Measurements from ENCODE around the gene FAM184A.

FAM184A gene

DNA sequence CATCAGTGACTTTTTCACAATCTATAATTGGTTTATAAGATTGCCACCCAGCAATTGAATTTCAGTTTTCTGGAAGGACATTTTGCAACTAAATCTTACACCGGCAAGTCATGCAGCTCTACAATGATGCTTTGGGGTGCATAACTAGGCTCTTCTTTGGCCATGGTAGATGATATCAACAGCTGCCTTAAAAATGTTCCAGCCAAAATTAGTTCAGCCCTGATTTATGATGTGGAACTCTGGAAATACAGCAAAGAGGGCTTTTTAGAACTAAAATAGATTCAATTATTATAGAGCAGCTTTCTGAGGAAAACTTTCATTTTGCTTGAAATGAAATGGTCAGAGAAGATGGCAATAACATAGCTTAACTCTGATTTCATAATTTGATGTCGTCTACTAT lies 125.1 kb downstream of the FAM184A start:
- DNase-seq, result no peak

DNA sequence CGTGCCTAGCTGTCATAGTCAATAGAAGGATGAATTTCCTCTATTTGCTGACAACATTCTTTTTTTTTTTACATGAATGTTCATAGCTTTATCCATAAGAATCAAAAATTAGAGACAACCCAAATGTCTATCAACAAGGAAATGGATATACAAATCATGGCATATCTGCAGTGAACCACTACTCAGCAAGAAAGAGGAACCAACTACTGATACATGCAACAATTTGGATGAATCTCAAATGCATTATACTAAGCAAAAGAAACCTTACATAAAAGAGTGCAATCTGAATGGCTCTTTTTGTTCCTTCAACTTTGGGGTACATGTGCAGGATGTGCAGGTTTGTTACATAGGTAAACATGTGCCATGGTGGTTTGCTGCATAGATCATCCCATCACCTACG lies 125.8 kb downstream of the FAM184A start:
- no peak for DNase-seq

DNA sequence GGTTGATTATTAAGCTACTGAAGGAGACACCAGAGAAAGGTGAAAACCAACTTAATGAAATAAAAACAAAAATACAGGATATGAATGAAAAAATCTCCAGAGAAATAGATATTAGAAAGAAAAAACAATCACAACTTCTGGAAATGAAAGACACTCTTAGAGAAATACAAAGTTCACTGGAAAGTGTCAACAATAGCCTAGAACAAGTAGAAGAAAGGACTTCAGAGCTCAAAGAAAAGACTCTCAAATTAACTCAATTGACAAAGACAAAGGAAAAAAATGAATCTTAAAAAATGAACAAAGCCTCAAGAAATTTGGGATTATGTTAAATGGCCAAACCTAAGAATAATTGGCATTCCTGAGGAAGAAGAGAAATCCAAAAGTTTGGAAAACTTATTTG lies 133.2 kb downstream of the FAM184A start:
- DNase-seq, result no peak

DNA sequence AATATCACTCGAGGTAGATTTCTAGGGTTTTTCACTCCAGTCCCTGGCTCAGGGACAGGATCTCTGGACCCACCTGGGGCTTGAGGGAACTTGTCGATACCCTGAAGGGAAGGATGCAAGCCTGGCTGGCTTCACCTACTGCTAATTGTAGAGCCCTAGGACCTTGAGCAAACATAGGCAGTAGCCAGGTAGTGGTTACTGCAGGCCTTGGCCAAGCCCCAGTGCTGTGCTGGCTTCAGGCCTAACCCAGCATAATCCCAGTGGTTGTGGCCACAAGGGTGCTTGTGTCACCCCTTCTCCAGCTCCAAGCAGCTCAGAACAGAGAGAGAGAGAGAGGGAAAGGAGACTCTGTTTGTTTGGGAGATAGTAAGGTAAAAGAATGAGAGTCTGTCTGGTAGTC lies 137.7 kb downstream of the FAM184A start:
- no peak for DNase-seq

DNA sequence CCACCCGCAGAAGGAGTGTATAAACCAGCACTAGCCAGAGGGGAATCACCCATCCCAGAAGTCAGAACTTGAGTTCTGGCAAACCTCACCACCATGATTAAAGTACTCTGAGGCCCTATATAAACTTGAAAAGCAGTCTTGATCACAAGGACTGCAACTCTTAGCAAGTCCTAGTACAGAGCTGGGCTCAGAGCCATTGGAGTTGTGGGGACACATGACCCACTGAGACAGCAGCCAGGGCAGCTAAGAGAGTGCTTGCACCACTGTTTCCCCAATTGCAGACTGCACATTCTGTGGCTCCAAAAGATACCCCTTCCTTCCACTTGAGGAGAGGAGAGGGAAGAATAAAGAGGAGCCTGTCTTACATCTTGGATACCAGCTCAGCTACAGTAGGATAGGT lies 138.8 kb downstream of the FAM184A start:
- DNase-seq, result no peak

DNA sequence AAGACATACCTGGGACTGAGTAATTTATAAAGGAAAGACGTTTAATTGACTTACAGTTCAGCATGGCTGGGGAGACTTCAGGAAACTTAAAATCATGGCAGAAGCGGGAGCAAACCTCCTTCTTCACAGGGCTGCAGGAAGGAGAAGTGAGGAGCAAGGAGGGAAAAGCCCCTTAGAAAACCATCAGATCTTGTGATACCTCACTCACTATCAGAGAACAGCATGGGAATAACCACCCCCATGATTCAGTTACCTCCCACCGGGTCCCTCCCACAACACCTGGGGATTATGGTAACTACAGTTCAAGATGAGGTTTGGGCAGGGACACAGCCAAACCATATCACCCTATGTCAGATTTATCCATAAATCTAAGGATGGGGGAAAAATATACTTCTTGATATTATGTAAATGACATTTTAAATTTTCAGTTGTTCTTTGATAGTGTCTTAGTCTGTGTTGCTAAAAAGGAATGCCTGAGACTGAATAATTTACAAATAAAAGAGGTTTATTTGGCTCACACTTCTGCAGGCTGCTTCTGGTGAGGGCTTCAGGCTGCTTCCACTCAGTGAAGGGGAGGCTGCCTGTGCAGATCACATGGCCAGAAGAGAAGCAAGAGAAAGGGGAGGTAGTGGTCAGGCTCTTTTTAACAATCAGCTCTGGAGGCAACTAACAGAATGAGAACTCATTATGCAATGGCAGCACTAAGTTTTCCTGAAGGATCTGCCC lies 142.3 kb downstream of the FAM184A start:
- no peak for DNase-seq

DNA sequence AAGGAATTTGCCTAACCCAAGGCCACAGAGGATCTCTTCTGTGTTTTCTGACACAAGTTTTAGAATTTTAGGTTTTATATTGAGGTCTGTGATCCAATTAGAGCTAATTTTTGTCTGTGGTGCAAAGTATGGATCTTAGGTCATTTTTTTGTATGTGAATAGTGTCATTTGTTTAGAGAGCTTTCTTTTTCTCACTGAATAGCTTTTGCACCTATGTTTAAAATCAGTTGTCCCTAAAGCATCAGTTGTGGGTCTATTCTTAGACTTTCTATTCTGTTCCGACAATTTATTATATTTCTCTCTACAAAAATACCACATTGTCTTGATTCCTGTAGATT lies 143.2 kb downstream of the FAM184A start:
- DNase-seq, result no peak

DNA sequence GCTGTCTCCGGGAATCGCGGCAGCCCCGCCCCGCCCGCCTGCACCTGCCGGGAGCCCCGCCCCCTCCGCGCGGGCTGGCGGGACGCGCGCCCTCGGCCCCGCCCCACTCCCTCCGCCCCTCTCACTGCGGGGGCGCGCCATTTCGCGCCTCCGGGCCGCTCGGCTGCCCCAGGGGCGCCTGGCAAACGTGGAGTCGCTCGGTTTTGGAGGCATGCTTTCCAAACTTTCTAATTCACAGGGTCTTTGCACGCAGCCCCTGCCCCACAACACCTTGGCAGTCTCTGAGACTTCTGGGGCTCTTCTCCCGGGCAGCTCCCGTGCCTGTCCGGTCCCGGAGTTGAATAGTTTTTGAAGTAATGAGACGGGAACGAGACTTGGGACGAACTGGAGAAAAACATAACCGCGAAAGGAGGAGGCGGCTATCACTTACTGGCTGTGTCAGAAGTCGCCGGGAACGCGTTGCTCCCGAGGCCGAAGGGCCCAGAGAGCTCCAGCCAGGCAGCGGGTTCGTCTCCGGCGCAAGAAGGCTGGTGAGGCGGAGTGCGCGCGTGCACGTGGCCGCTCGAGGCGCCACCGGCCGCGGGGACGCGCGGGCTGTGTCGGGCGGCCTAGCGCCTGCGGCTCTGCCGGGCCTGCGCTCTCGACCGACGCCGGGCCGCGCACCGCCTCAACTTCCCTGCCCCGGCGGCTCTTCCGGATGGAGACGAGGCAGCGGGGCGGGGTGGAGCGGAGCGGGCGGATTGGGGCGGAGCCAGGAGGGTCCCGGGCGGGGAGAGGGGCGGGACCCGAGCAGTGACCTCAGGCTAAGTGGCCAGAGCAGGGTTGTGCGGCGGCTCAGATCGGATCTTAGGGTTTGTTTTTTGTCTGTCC lies 143.8 kb downstream of the FAM184A start, which contains the start of gene MCM9:
MCM9 (minus strand) TSS at position 699 of the 870 bp plus-strand sequence. CDS start 3,436 bp downstream, outside the sequence.
- peak; percentile 83 for DNase-seq

DNA sequence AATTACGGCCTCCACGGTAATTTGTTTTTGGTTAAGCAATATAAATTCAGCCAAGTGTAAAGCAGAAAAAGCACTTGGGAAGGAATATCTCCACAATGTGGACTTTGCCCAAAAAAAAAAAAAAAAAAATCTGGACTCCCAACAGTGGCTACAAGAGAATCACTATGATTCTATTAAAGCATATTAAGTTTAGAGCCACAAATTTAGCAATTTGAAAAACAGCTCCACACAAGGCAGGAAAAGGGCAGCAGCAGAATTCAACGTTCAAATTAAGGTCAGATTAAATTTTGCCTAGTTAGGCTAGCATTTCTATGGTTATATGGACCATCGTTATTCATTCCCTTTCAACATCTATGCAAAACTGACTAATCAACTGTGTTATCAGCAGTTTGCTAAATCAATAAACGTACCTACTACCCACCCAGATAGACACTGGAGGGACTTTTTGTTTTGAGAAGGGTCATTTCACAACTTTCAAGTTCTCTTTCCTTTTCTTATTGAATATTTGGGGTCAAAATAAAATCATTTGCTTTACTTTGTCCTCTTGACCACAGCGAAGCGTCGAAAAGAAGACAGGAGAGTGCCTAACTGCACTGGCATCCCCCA lies 144.5 kb downstream of the FAM184A start:
- no peak for DNase-seq

DNA sequence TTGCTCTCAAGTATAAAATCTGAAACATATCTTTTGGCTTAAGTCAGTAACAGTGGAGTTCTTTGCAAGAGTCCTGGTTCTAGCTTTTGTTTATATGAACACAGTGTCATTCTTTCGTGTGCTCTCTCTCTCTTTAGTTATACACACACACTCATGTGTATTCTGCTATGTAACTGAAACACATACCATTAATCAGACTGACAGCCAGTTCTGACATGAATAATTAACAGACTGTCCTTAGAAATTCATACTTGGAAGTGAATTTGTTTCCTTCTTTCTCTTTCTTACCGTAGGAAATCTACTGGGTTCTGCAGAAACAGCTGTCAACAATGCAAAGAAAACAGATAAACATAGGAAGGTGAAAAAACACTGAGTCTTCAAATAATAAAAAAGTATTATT lies 146.0 kb downstream of the FAM184A start:
- DNase-seq, result no peak

DNA sequence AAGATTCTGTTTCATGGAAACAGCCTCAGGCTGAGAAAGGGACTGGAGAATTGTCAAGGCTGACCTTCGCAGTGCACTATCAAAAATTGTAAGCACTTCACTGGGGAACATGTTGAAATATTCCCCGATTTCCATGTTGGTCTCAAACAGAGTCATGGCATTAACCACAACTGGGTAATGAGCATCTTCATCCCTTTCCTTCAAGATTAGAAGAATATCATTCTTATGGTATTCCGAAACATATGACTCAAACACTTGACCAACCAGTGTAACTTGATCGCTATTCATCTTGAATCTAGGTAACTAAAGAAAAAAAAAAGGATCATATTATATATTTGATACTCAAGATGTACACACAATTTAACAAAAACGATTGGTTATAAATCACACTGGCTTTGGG lies 147.0 kb downstream of the FAM184A start:
- no peak for DNase-seq

DNA sequence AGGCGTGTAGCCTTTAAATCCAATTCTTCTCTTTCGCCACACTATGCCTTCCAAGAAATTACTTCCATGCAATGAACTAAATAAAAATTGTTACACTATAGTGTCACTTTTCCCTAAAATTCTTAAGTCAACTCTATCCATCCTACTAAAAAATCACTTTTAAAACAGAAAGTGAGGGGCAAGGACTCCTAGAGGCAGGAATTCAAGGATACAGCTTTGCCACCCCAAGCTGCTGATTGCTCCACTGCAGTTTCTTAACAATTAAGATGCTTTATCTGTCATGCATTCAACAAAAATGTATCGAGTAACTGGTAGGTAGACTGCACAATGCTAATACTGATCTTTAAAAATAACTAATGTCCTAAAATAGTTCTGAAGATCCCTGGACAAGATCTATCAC lies 147.8 kb downstream of the FAM184A start:
- DNase-seq, result no peak

DNA sequence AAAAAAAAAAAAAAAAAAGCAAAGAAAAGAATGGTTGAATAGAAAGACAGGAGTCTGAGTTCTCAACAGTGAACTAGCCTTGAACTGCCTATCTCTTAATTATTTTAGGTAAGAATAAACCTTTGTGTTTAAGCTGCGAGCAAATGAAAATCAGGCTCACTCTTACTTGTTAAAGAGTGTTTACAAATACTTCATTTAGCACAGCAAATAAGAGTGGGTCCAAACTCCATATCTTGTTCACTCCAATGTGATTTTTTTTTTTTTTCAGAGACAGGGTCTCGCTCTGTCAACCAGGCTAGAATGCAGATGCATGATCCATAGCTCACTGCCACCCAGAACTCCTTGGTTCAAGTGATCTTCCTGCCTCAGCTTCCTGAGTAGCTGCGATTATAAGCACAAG lies 155.4 kb downstream of the FAM184A start:
- DNase-seq, result no peak

DNA sequence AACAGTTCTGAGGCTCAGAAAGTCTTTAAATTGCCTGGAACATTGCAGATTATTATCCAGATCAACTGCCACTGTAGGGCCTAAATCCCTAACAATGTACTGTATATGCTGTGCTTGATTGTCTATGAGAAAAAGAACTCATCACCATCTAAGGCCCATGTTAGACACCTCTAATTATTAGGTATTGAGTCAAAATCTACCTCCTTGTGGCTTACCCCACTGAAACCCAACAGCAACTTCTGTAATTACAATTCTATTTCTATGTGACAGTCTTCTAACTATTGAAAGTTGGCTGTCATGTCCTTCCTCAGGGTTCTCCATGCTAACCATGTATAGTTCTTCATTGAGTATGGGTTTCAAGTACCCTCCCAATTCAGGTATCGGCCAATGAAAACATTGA lies 157.4 kb downstream of the FAM184A start:
- DNase-seq, result no peak

DNA sequence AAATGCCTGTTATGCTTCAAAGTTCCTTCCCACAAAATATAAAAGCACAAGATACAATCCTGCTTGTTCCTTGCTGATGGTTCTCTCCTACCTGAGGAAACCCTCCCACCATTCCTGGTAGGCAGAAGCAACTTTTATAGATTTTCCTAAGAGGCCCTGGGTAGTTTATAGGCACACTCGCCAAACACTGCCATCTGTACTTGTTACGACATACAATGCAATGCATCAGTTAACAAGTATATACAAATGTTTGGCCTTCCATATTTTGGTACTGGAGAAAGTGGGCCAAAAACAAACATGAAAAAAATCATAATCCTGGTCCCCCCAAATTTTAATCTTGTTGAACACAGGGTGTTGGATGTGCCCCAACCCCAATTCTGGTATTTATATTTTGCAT lies 160.1 kb downstream of the FAM184A start:
- DNase-seq, result no peak

DNA sequence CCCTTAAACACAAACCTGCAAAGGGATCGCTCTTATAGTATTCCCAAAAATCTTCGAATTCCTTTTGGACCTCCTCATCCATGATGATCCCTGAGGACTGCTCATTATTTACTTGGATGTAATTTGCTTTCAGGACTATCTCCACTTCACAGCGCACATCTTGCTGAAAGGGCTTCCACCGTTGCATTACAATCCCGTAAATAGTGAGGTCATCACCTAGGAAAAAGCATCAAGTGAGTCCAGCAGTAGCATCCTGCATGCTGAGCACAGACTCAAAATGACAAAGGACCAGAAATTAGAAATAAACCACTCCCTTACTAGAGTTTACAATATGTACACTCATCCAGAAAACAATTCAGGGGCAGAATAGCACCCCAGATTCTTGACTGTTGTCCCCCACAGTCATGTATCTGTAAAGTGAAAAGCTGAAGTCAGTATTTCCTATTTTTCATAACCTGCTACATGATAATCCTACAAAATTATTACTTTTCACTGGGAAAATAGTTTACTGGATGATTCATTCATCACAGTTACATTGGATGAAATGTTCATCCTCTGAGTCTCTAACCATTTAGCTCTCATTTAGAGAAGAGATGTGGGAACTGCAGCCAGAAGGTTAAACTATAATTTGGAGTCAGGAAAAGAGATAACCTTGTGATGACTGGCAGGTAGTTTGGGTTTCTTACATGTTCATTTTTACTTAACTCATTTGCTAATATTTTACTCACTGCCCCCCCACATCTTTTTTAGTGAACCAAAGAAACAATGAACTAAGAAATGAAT lies 160.7 kb downstream of the FAM184A start:
- no peak for DNase-seq

DNA sequence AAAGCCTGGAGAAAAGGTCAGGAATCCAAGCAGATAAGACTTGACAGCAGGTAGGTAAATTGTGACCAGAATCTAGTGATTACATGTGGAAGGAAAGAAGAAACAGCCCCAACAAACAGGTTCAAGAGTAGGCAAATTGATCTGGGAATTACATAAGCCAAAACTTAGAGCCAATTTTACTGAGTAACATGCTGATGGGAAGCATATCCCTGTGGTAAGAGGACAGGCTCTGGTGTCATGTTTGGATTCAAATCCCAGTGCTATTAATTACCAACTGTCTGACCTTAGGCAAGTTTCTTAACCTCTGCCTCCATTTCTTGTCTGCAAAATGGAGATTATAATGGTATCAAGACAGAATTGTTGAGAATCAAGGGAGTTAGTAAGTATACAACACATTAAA lies 163.9 kb downstream of the FAM184A start:
- DNase-seq, result no peak

DNA sequence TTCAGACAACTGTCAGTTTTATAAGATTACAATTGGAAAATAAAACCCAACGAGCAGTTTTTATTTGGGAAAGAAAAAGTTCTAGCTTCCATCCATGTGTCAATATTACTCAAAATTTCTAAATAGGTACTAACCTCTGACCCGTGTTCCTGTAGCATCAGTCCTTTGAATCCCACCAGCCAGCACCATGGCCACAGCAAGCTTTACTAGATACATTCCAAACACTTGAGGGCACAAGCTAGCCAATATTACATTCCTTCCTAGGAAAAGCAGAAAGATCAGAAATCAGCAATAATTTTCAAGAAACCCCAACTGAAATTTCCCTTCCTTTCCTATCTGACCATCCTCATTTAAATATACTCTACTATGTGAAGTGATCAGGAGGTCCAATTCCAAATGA lies 165.3 kb downstream of the FAM184A start:
- no peak for DNase-seq

DNA sequence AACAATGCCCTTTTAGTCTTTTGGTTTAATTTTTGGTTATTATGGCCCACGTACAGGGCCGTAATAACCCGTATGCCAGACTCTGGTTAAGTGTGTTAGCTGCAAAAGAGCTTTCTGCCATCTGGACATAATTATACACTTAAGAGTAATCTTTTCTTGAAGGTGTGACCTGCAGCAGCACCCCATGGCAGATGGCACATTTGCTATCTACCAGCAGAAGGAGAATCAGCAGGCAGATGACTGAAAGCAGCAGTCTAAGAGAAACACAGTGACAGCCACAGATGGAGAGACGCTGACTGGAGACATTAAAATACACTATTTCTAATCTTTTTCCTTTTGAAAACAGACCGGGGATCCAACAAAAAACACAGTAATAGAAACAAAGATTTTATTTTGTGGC lies 165.8 kb downstream of the FAM184A start:
- DNase-seq, result no peak

All from DMS153 (cell line).